ENCODE data around the gene TCERG1L.
"Not testable (repeated sequence)": the region's sequence is repeated elsewhere in the genome, so short reads cannot be mapped to it uniquely, and the experiment has no call there.

Gene TCERG1L, protein sequence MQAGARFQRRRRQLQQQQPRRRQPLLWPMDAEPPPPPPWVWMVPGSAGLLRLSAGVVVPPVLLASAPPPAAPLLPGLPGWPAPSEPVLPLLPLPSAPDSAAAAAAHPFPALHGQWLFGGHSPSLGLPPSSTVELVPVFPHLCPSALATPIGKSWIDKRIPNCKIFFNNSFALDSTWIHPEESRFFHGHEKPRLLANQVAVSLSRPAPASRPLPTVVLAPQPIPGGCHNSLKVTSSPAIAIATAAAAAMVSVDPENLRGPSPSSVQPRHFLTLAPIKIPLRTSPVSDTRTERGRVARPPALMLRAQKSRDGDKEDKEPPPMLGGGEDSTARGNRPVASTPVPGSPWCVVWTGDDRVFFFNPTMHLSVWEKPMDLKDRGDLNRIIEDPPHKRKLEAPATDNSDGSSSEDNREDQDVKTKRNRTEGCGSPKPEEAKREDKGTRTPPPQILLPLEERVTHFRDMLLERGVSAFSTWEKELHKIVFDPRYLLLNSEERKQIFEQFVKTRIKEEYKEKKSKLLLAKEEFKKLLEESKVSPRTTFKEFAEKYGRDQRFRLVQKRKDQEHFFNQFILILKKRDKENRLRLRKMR

DNA sequence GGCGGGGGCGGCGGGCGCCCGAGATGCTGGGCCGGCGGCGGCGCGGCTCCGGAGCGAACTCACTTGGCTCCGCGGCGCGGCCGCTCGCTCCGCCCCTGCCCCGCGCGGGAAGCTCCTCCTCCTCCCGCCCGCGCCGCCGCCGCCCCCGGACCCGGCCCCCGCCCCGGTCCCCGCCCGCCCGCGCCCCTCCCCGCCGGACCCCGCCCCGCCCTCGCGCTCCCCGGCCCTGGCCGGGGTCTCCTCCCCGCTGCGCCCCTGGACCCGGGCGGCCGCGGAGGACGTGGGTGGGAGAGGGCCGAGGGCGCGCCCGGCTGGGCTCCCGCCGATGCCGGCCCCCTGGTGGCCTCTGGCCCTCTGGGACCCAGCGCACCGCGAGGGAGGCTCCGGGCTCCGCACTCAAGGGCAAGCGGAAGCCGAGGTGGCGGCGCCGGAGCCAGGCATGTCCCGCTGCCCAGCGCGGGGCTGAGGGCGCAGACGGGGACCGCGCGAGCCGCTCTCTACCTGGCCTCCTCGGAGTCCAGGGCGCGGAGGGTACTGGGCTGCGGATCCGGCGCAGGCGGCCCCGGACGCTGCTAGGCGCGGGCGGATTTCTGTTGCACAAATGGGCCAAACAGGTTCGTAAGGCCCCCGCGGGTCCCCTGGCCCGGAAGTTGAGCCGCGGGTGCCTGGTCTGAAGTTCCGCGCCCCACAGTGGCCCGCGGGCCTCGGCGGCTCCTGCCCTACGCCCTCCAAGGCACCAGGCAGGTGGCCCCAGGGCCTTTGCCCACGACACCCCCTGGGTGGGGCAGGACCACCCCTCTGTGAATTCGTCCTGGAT, at the start of gene TCERG1L:
Gene TCERG1L (minus strand): TSS at position 61 of the 817 bp plus-strand sequence. CDS start 86 bp downstream, outside the sequence.
- no peak for DNase-seq

DNA sequence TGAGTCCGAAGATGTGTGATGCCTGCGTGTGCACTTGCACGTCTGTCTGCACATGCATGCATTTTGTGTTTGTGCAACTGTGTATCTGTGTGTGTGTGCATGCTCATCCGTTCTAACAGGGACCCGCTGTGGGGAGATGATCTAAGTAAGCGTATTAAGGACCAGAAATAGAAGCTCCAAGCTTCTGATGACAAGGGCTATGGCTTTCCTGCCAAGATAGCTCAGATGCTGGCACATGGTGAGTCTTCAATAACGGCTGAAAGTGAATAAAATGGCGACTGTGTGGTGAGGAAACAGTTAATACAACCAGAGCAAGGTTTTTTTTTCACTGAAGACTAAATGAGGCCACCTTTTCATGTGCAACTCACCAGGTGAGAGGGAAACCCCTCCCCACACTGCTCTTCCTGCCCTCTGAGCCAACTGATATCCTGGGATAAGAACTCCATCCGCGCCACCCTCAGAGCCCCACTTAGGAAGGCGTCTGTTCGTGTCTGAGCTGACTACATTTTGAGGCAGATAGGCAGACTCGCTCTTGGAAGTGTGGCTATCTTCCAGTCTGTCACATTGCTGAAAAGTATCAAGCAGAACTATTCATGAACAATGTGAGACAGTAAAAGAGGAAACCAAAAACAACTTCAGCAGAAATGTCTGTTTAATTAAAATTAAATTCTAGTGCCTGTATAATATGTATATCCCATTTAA, 47.4 kb upstream of the TCERG1L start:
- DNase-seq, result no peak

DNA sequence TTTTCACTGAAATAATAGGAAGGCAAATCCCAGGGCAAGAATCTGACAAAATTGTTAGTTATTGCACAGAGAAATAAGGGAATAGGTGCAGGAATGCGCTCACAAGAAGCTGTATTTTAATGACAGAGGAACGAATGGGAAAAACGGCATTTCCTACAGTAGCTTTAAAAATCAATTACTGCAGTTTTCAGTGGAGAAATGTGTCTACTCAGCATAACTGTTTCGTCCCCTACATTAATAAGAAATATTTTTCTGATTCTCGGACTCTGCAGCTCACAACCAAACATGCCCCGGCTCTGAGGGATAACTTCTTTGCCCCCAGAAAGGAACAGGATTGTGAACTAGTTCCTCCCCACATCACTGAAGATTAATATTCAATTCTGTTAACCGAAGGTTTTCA, 44.9 kb upstream of the TCERG1L start:
- DNase-seq, result no peak

DNA sequence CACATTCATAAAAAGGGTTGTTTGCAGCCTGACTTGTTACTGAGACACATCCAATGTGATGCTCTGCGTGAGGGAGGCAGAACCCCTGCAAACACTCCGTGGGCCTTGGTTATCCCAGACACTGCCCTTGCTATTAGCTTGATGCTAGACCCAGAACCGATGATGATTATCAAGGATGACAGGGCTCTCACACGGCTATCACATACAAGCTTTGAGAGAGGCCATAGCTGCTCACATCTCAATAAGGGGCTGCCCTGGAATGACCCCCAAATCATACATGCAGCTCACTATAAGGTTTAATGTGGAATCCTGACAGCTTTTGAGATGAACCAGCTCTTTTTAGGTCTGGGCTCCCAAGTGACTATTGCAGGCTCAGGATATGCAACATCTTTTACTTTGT, 44.4 kb upstream of the TCERG1L start:
- DNase-seq, result no peak

DNA sequence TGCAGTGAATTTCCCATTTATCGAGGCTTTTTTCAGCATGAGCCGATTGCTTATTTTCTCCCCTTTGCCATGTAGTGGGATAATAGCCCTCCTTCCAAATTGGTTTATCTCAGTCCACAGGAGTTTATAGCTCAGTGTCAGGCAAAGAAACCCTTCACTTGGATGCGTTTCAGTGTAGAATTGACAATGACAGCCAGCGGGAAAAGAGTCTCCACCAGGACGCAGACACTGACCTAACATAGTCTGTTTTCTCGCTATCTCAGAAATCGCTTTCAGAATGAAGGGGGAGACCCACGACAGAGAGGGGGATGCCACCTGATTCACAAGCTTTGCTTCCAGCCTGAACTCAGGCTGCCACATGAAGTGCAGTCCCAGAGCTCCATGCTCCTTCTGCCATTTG, 43.5 kb upstream of the TCERG1L start:
- no peak for DNase-seq

DNA sequence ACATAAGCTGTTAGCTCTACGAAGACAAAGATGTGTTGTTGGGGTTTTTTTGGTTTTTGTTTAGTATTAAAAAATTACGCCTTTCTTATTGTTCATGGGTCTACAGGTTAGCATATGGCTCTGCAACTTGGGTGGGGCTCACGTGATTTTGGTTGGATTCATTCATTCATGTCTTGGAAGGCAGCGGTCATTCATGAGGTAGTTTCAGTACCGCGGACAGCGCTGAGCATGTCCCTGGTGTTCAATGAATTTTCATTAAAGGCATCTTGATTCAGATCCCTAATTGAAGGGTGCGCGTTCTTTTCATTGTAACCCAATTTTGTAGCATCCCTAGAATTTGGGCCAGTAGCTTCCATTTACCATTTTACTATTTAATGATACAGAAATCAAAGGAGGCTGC, 42.9 kb upstream of the TCERG1L start:
- DNase-seq, result no peak

DNA sequence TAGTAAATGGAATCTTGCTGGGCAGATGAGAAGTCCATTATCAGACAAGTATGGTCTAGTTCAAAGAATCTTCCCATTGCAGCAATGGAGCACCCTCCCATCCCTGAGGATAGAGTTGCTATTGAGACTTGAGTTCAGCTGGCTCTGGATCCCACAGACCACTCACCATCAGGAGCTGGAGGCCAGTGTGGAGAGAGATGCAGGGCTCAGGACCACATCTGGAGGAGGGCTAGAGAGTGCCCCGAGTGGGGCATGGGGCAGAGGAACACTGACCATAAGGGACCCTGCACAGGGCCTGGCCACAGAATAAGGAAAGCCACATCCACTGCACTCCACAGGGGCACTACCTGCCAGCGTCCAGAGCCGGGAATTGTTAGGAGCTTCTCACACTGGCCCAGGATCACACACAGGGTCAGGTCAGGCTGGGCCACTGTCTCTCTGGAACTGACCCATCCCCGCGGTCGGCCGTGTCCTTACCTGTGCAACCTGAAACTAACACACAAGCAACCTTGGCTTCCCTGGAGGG, 41.3 kb upstream of the TCERG1L start:
- DNase-seq, result no peak

DNA sequence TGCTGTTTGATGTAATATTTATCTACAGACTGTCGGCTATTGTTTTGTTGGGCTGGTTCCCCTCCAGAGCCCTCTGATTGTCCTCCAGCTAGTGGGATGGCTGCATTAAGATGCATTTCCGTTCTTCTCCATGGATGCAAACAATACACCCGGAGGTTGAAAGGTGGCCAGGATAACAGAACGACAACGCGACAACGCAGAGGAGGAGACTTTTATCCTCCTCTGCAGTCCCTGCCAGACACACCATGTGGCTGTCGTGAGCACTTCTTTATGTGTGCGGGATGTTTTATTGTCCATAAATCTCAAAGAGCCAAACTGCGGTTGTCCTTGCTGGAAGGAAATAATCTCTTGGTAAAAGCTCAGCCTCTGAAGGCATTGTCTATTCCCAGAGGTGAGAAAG, 39.1 kb upstream of the TCERG1L start:
- DNase-seq, result no peak

DNA sequence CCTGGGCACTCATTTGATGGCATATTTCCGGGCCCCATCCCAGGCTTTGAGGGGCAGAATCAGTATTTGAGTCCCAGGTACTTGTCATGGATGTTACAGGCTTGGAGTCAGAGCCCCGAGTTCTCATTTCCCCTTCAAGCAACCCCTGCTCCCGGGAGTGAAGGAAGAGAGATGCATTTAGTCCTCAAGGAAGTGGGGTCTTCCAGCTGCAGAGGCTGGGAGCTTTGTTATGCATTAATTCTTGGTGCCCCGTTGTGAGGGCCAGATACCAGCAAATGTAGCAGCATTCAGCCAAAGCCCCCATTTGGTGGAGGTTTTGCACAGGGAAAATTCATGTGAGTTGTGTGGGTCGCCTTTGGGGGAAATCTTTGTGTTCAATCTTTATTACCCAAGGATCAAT, 38.7 kb upstream of the TCERG1L start:
- DNase-seq, result no peak

DNA sequence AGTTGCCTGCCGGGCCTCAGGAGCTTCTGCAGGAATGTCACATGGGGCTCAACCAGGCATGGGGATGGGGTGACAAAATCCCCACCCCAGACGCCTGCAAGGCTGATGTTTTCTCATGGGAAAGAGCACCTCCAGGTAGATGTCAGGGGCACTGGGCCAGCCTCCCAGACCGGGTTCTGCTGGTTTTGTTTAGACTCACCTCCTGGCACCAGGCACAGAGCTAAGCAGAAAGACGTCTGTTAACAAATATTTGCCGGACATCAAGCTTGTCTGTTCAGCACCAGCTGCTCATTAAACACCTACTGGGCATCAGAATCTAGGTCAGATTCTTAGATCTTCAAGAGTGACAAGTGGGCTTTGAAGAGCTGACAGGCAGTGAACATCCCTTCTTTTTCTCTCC, 34.9 kb upstream of the TCERG1L start:
- DNase-seq, result no peak

DNA sequence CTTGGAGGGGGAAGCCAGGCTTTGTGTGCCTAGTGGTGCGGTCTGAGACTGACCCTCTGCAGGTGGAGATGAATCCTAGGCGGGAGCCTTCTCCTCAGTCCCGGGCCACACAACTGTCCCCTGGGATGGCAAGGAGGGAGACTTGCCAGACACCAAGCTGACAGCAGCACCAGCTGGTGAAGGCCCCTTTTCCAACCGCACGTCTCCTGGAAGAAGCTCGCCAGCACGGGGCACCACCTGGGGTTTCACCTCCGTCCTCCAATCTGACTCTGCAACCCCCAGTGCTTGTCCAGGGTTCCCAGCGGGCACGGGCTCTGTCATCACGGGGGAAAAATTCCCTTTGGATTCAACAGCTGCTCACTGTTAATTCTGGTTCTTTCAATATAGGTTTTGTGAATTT, 34.2 kb upstream of the TCERG1L start:
- DNase-seq, result no peak

DNA sequence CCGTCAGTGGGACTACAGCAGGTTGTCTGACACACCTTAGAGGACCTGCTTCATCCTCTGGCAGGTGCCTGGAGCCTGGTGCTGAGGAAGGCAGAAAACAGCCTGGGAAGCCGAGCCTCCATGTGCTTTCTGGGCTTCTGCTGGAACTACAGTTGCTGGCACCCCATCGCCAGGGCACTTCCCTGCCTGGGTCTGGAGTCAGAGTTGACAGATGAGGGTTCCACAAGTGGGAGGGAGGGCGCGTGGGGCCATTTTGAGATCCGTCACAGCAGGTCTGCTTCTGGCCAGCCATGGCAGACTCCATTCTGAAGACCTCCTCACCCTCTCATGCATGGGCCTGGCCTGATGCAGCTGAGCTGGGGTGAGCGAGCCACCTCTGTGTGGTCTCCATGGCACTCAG, 33.2 kb upstream of the TCERG1L start:
- no peak for DNase-seq

DNA sequence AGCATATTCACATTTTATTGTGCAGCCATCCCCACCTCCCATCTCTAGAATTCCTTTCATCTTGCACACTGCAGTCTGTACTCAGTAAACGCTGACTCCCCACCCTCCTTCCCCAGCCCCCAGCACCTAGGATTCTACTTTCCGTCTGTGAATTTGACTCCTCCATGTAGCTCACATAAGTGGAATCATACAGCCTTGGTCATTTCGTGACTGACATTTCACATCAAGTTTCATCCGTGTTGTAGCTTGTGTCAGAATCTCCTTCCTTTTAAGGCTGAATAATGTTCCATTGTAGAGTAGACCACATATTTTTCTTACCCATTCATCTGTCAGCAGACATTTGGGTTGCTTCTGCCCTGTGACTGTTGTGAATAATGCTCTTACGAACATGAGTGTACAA, 26.2 kb upstream of the TCERG1L start:
- DNase-seq, result no peak

DNA sequence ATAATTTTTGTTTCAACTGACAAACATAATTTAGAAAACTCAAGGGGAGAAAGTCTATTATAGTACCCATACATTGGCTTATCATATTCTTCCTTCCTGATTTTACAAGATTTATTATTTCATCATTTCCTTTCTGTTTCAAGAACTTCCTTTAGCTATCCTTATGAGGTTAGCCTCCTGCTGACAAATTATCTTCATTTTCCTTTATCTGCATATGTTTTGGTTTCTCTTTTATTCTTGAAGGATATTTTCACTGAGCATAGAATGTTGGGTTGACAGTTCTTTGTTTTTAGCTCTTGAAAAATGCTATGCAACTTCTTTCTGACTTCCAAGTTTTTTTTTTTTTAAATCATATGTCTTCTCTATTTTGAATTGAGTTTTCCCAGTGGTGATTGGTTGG, 21.3 kb upstream of the TCERG1L start:
- DNase-seq, result no peak

DNA sequence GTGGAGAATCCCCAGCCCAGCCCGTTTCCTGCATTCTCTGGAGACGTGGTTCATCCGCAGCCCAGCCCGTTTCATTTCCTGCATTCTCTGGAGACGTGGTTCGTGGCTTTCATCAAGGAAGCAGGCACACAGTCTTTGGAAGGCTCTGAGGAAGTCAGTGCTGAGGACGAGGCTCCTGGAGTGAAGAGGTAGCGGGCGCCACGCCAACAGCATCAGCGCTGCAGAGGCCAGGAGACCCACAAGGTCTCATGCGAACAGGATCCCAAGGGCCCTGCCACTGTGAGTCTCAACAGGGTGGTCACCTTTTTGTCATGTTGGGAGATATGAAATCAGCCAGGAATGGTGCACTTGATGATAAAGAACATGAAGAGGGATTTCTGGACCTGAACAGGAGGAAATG, 12.4 kb upstream of the TCERG1L start:
- no peak for DNase-seq

DNA sequence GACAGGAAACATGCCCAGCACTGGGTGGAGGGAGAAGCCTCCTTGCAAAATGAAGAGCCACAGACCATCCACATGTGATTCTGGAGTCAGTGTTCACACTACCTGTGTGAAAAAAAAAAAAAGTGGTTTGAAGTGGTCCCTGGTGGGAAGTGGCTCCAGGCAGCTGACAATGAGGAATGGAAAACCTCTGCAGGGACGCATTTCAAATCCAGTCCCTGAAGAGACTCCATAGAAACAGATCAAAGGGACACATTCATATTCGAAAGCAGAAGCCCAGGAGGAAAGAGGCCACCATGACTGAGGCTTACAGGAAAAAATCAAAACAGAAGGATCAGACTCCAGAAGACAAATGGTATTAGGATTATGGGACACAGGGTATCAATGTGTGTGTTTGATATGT, 11.5 kb upstream of the TCERG1L start:
- no peak for DNase-seq

DNA sequence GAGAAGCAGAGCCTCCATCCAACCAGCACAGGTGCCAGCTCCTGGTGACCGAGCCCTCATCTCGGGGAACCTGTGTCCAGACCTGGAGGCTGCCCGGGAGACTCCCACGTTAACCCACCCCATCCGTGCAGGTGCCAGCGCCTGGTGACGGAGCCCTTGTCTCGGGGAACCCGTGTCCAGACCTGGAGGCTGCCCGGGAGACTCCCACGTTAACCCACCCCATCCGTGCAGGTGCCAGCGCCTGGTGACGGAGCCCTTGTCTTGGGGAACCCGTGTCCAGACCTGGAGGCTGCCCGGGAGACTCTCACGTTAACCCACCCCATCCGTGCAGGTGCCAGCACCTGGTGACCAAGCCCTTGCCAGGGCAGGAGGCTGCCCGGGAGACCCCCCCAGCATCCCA, 11.1 kb upstream of the TCERG1L start:
- not testable (repeated sequence) for DNase-seq

DNA sequence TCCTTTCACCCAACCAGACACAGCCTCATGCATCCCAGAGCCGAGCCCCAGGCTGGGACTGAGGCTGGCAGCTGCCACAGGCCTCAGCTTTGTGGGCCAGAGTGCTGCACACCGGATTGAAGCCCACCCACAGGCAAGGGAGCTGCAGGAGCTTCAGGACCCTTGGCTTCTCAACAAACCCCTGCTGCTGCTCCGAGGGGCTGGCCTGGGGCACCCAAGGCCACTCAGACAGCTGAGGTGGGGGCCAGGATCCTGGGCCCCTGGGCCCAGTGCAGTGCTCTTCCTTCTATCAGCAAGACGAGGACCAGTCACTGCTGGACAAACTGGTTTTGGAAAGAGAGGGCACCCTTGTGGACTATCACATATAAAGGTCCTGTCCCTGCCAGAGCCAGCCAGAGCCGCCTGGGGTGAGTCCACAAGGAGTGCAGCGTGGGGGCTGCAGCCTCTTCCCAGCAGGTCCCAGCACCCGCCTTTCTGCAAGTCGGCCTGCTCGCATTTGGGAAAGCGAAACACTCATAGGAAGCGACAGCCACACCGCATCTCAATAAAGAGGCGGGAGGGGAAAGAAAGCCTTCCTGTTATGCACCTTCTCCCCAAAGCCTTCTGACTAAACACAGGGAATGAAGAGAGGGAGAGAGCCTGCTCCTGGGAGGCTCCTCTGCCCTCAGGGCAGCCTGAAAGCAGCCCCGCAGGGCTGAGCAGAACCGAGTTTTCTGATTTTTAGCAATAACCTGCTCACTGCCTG, 9.5 kb upstream of the TCERG1L start:
- no peak for DNase-seq

DNA sequence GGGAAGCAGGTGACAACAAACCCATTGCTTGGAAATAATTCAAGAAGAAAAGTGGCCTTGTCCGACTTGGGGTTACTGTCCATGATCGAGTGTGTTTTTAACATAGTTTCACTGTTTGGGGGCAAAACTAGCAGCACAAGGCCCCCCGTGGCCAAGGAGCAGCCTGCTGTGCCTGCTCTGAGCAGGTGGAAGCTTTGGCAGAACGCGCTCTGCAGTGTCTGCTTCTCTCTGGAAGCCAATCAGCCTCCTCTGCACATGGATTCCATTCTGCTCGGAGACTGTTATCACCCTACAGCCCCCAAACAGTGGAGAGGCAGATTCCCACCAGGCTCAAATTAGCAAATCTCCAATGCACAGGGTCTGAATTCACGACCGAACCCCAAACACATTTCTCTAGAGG, 7.3 kb upstream of the TCERG1L start:
- DNase-seq, result no peak

DNA sequence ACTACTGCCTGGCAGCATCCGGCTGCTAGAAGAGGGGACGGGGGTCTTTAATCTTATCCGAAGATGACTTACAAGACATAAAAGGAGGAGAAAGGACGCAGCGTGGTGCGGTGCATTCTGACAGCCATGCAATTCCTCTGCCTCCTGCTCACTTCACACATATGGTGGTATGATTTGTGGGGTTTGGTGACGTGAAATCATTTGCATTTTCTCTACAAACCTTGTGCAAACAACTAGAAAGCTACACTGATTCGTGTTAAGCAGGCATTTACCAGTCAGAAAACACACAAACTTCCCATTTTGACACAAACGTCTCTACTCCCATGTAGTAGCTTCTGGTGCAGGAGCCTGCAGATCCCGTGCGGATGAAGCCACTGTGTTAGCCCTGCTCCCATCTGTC, 6.8 kb upstream of the TCERG1L start:
- DNase-seq, result no peak

DNA sequence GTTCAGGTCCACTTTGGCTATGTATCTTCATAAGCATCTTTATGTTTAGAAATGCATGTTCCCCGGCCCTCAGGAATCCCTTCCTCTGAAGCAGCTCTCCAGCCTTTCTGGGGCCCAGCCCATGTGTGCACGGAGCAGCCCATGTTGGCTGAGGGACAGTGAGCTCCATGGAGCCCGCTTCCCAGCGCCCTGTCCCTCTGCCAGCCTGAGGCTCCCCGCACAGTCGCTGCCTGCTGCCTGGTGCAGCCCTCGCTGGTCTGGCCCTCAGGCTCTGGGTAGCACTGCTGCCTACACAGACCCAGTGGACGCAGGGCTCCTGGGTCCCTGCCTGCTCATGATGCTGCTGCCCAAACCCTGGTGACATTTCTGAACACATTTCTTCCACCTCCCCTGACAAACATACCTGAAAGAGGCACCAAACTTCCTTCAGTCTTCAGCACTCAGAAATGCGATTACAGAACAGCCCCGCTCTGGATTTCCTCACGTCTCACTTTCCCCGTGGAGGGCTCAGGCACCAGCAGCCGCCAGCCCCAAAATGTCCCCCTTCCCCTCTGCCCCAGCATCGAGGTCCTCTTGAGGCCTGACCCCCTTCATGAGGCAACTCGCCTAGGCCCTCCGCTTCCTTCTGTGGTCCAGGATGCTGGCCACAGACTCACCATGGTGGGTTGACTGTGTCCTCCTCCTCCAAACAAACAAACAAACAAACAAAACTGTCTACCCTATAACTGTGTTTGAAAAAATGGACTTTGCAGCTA, 5.0 kb upstream of the TCERG1L start:
- DNase-seq, result no peak

DNA sequence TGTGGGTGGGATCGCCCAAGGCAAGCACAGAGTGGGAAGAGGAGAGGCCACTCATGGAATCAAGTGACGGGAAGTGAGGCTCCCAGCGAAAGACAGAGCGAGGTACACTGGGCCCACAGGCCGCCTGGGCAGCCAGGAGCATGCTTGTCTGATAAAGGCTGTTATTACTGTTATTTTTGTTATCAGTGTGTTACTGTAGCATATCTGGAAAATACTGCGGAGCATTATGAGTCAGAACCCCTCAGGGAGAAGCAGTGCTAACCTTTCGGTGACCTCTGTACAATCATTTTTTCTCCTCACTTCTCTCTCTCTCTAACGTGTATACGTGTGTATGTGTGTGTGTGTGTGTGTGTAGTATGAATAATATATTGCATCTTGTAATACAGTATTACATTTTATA, 3.8 kb upstream of the TCERG1L start:
- no peak for DNase-seq

All from CD4-positive, alpha-beta T cell treated with Interleukin-10 for 1 hour (primary cell).